Lower lobe of right lung (tissue), 2 donors: Measurements from ENCODE around the gene TNKS2. TPM values are rescaled to one million over a fixed set of nuclear protein-coding genes. Genes with fewer than 3 reads are reported as not detected.
A peak's percentile ranks its signal among the peaks of the same experiment; 100 is the strongest.
"Not testable (repeated sequence)": the region's sequence is repeated elsewhere in the genome, so short reads cannot be mapped to it uniquely, and the experiment has no call there.

Experiments used
- ATAC-seq, 2 donors: fragments of 200-7000 bp; cut with Tn5 transposase; one replicate each; pipeline ENCODE4 v1.9.1; 2020 to 2022; ENCODE audit warnings: mild to moderate bottlenecking in 2 of 2, moderate library complexity in 2 of 2
- DNase-seq: peaks from one replicate; pipeline ENCODE4 v3.0.0-alpha.2; 2020
- H3K27ac ChIP-seq: fragments of 200-600 bp; one replicate; pipeline ENCODE4 v1.8.0; 2022
- H3K27me3 ChIP-seq: fragments of 200-600 bp; one replicate; pipeline ENCODE4 v1.8.0; 2022; ENCODE audit warnings: low read depth
- H3K36me3 ChIP-seq: fragments of 200-600 bp; one replicate; pipeline ENCODE4 v1.8.0; 2022; ENCODE audit warnings: mild to moderate bottlenecking
- H3K4me1 ChIP-seq: fragments of 200-600 bp; one replicate; pipeline ENCODE4 v1.8.0; 2022
- H3K4me3 ChIP-seq: fragments of 200-600 bp; one replicate; pipeline ENCODE4 v1.8.0; 2022; ENCODE audit warnings: mild to moderate bottlenecking
- H3K9me3 ChIP-seq: fragments of 200-600 bp; one replicate; pipeline ENCODE4 v1.8.0; 2022
- intact Hi-C: fragments of 100-400 bp; cut with DNase I; formaldehyde crosslinking; loops from one replicate; pipeline ENCODE4 v1.11.0; 2022
- long read RNA-seq: library from polyadenylated mRNA; unstranded; transcript quantifications from one replicate; pipeline ENCODE4 v2.0.0, GENCODE V29; 2021
- total RNA-seq: library from RNA; stranded (reverse); fragmentation: NEBNext Ultra II Directional; extraction: Animal tissue kit (Norgen Biotek cat#: 25700); gene quantifications from one replicate; pipeline ENCODE4 v1.2.1, GENCODE V29; 2021
- TF ChIP-seq, protein P1 (sequence below): fragments of 200-600 bp; IDR thresholded peaks from one replicate; pipeline ENCODE4 v1.8.0; 2022; ENCODE audit warnings: antibody characterized with exemption, mild to moderate bottlenecking
- donor health status: DM: no; HTN: yes; CAD: no; lungs with severe emphysema.

TNKS2 gene
- total RNA-seq: 42.8 TPM
- long read RNA-seq, full-length matches to known transcripts: 15 of 52 reads
- long read RNA-seq, partial matches to known transcripts: 21 of 52 reads
- long read RNA-seq, other reads (novel, unspliced or antisense): 16 of 52 reads

DNA sequence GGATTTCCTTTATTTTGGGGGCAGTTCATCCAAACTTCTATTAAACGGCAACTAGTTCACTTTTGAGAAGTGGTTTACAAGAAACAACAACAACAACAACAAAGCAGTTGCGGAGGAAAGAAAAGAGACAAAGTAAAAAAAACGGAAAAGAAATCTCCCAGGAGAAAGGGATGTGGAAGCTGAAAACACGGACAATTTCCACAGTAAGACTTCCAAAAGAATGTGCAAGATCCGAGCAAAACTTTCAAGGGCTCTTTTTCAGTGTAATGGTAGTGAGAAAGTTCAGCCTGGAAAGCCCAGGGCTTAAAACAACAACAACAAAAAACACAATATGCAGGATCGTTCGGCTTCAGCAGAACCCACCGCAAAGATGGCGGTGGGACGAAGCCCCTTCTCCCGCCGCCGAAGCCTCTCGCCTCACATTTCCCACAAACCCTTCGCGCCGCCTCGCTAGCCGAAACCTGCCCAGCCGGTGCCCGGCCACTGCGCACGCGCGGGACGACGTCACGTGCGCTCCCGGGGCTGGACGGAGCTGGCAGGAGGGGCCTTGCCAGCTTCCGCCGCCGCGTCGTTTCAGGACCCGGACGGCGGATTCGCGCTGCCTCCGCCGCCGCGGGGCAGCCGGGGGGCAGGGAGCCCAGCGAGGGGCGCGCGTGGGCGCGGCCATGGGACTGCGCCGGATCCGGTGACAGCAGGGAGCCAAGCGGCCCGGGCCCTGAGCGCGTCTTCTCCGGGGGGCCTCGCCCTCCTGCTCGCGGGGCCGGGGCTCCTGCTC, at the start of gene TNKS2:
TNKS2 (plus strand) TSS at position 553 of the 775 bp plus-strand sequence. CDS start 265 bp downstream, outside the sequence.
- H3K36me3 ChIP-seq: peaks cover 6% of the 10 kb centered on the region
- intact Hi-C loops: no loop called here
- H3K27me3 ChIP-seq: no peaks in the 10 kb centered on the region
- H3K4me3 ChIP-seq: peak within 1 kb of the TSS; percentile 95
- peak within 1 kb of the TSS; percentile 97 for H3K27ac ChIP-seq
- ATAC-seq: peak; percentile 96 to 97
- H3K9me3 ChIP-seq: no peaks in the 10 kb centered on the region
- TF ChIP-seq, protein P1, sequence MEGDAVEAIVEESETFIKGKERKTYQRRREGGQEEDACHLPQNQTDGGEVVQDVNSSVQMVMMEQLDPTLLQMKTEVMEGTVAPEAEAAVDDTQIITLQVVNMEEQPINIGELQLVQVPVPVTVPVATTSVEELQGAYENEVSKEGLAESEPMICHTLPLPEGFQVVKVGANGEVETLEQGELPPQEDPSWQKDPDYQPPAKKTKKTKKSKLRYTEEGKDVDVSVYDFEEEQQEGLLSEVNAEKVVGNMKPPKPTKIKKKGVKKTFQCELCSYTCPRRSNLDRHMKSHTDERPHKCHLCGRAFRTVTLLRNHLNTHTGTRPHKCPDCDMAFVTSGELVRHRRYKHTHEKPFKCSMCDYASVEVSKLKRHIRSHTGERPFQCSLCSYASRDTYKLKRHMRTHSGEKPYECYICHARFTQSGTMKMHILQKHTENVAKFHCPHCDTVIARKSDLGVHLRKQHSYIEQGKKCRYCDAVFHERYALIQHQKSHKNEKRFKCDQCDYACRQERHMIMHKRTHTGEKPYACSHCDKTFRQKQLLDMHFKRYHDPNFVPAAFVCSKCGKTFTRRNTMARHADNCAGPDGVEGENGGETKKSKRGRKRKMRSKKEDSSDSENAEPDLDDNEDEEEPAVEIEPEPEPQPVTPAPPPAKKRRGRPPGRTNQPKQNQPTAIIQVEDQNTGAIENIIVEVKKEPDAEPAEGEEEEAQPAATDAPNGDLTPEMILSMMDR: no peak
- H3K4me1 ChIP-seq: peaks cover 48% of the 10 kb centered on the region
- DNase-seq: peak; percentile 96

DNA sequence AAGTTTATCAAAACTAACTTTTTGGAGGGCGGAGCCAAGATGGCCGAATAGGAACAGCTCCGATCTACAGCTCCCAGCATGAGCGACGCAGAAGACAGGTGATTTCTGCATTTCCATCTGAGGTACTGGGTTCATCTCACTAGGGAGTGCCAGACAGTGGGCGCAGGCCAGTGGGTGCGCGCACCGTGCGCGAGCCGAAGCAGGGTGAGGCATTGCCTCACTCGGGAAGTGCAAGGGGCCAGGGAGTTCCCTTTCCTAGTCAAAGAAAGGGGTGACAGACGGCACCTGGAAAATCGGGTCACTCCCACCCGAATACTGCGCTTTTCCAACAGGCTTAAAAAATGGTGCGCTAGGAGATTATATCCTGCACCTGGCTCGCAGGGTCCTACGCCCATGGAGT, 48.6 kb upstream of the TNKS2 start:
- intact Hi-C loops, ATAC-seq, H3K27me3 ChIP-seq, H3K36me3 ChIP-seq, H3K4me1 ChIP-seq, H3K4me3 ChIP-seq, DNase-seq, H3K9me3 ChIP-seq, H3K27ac ChIP-seq: not testable (repeated sequence)

DNA sequence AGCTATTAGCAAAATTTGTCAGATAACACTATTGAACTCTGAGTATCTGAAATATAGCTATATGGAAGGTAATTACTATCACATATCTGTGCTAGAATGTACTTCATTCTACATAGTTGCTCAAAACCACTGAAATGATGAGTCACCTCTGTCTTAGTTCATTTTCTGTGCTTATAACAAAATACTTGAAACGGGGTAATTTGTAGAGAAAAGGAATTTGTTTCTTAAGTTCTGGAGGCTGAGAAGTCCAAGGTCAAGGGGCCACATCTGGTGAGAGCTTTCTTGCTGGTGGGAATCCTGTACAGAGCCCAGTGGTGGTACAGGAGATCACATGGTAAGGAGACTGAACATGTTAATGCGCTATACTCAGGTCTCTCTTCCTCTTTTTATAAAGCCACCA, 41.9 kb upstream of the TNKS2 start:
- H3K4me3 ChIP-seq: no peak overlapping the region
- no peaks in the 10 kb centered on the region for H3K36me3 ChIP-seq
- no peaks in the 10 kb centered on the region for H3K27me3 ChIP-seq
- TF ChIP-seq, protein P1: no peak
- ATAC-seq (no peak), DNase-seq (no peak)
- intact Hi-C loops: no loop called here
- H3K9me3 ChIP-seq: no peaks in the 10 kb centered on the region
- no peaks in the 10 kb centered on the region for H3K4me1 ChIP-seq
- H3K27ac ChIP-seq: no peak overlapping the region

DNA sequence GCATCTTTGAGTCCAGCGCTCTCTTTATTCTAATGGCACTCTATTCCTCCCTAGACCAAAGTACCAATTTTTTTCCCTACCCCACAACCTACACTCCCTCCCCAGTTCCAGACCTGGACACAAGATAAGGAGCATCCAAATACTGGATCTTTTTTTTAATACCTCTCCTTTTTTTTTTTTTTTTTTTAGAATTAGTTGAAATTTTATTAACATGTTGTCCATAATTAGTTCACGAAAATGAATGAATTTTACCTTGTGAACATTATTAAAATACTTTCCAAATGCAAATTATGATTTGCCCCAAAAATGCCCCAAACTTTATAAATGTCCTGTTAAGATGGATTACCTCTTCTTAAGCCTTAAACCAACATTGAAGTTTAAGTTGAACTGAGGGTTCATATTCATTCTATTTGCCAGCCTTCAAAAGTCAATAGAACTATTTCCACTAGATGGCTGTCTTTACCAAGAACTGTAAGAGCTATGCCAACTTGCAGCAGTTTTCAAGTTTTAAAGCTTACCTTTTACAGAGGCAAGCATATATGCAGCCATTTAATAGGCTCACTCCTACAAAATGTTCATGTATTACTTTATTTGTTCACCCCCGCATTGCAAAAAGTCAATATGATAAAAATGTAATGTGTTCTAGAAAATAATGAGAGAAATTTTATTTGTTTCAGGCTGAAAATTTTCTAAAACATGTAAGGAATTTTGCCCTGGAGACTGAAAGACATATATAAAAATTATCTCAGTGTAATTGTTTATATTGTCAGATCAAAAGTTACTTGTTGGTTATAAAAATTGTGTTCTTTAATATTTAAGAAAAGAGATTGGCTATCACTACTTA, 39.7 kb upstream of the TNKS2 start:
- no peak overlapping the region for H3K4me3 ChIP-seq
- intact Hi-C loops: no loop called here
- ATAC-seq: peak in 1 of 2 donors; percentile 70

DNA sequence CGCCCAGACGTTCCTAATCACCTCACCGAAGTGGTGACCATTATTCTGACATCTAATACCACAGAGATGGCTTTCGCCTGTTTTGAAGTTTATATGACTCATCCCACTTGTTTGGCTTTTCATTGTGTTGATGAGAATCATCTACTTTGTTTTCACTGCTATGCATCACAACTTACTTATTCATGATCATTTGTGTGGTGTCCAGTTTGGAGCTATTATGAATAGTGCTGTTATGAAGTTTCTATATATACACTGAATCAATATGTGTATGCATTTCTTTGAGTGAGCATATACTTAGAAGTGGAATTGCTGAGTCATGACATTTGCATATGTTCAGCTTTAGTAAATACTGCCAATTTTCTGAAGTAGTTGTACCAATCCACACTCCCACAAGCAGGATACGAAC, 38.6 kb upstream of the TNKS2 start:
- Histone ChIP-seq H3K9me3 (no peaks in the 10 kb centered on the region), H3K4me3 (no peak overlapping the region), H3K27ac (no peak overlapping the region), H3K36me3 (no peaks in the 10 kb centered on the region), H3K4me1 (no peaks in the 10 kb centered on the region), H3K27me3 (no peaks in the 10 kb centered on the region)
- TF ChIP-seq, protein P1: no peak
- DNase-seq (no peak), ATAC-seq (no peak)
- intact Hi-C loops: no loop called here

More for the DNA sequence above, 39.7 kb upstream of the TNKS2 start:
- no peaks in the 10 kb centered on the region for H3K27me3 ChIP-seq
- no peaks in the 10 kb centered on the region for H3K9me3 ChIP-seq
- DNase-seq: no peak
- no peaks in the 10 kb centered on the region for H3K4me1 ChIP-seq
- H3K27ac ChIP-seq: no peak overlapping the region
- H3K36me3 ChIP-seq: no peaks in the 10 kb centered on the region
- TF ChIP-seq, protein P1: peak; percentile 50
